NCI-H82 (cell line): Measurements from ENCODE around the gene MAP2K1.

Source experiments
- DNase-seq: peaks from one replicate; lab custom pipeline; 2025; lab: John Stamatoyannopoulos, UW

The MAP2K1 gene

DNA sequence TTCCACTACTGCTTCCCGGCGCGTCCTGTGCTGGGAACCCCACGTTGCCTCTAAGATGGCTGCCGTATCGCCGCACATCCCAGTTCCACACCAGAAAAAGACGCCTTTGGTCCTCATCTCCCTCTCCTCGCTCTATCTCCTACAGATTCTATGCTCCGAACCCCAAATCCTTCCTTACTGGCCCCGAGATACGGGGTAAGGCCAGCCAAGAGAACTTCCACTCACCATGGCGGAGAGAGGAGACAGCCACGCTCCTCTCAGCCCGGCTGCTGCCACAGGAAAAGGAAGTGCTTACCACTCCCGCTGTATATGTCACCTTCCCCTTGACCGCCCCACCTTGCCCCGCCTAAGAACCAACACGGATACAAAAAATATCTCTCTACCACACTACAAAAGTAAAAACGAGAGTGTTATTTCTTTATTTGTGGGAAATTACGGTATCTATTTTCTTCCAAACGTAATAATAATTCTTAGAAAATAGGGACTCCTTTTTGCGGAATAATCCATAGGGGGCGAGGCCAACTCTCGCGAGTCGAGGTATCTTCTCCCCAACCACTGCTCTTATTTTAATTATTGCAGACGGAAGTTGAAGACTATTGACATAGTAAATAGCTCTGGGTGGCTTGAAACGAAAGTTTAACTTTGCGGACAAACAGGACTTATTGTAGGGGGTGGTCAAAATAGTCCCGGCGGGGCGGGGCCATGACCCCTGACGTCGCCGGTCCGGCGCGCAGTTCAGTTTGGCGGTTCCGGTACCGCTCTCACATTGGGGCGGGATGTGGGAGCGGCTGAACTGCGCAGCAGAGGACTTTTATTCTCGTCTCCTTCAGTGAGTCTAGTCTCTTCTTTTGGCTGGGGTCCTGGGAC lies 118.1 kb downstream of the MAP2K1 start, which contains the start of the genes RPL4 and ZWILCH:
TSS of gene RPL4 (minus strand) at position 293 of the 867 bp plus-strand sequence. CDS start at position 228, 65 bp downstream.
TSS of gene ZWILCH (plus strand) at position 764 of the 867 bp plus-strand sequence. CDS start at position 777, 13 bp downstream.
- DNase-seq, result peak; percentile 84

DNA sequence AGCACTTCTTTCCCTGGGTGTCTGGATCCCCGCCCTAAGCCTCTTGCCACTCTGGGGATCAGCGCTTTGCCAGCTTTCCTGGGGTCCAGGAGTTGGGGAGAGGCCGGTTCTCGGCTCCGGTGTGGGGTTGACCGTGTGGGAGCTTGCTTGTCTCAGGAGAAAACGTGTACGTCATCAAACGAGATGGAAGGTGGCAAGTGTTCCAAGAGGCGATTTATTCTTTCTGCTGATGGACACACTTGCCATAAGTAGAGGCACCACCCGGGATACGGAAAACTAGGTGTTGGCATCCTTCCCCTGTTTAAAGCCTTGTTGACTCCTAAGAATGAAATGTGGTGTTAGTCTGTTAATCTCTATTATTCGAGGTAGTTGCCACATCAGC lies 118.7 kb downstream of the MAP2K1 start:
- no peak for DNase-seq

DNA sequence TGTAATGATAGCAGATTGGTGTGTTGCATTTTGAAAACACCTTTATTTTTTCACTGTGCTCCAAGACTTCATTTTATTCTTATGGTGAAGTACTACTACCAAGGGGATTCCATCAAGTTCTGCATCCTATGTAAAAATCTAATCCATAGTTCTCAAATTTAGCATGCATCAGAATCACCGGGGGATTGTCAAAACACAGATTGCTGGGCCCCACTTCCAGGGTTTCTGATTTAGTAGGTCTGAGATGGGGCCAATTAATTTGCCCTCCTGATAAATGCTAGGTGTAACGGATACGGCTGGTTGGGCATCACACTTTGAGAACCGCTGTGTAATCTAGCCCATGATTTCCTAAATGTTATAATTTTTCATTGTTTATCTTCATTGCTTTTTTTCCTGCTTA lies 119.1 kb downstream of the MAP2K1 start:
- peak; percentile 41 for DNase-seq

DNA sequence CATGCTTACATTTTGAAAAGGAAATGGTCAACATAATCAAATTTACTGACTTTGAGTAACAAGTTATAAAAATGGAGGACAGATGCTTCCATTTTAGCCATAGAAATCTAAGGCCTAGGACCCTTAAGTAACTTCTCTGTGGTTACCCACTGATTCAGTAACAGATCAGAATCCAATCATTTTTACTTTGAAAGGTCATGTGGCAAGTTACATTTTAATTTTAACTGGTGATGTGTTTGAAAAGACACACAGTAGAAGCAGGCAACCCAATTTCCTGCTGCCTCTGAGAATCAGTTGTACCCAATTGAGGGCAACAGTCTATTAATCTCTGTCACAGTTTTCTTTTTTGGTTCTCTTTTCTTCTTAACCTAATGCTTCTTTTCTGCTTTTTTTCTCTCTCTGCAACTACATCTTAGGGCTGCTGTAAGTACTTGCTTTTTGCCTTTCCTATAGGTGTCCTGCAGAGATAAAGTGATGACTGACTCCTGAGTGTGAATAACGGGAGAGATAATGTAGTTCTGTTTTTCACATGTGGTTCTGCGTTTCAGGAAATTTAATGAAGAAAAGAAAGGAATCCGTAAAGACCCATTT lies 121.7 kb downstream of the MAP2K1 start:
- DNase-seq, result no peak

DNA sequence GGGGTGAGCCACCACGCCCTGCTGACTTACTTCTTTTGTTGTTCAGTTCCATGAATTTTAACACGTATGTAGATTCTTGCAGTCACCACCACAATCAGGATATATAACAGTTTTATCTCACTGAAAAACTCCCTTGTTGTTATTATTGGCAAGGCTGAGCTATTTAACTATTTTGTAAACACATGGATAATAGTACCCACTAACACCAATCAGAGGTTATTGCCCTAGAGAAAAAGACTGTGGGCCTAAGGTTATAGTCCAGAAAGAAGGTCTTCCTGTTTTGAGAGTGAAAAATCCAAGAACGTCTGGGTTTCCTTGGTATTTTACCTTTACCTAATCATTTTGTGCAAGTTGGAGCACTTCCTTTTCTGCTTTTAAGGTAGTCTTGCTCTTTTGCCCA lies 127.9 kb downstream of the MAP2K1 start:
- no peak for DNase-seq

DNA sequence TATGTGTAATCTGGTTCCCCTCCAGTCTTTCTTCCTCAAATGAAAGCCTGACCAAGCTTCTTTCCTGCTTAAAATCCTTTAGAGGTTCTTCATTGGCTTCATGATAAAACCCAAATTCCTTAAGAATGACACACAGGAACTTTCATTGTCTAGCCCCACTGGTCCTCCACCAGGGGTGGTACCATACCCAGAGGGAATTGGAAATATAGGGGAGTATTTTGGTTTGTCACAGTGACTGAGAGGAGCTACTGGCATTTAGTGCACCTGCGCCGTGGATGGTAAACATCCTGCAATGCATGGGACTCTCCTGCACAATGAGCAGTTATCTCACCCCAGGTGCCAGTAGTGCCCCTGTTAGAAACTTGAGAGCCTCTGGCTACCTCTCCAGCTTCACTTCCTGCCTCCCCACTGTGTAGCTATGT lies 129.2 kb downstream of the MAP2K1 start:
- DNase-seq, result no peak

DNA sequence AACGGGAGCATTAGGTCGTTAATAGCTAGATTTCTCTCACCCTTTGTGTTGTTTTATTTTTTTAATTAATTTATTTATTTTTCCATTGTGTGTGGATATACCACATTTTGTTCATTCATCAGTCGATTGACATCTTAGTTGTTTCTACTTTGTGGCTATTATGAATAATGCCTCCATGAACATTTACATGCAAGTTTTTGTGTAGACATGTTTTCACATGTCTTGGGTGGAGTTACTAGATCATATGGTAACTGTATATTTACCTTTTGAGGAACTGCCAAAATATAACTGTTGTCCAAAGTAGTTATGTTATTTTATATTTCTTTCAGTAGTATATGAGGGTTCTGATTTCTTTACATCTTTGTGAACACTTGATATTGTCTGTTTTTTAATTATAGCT lies 137.2 kb downstream of the MAP2K1 start:
- no peak for DNase-seq

DNA sequence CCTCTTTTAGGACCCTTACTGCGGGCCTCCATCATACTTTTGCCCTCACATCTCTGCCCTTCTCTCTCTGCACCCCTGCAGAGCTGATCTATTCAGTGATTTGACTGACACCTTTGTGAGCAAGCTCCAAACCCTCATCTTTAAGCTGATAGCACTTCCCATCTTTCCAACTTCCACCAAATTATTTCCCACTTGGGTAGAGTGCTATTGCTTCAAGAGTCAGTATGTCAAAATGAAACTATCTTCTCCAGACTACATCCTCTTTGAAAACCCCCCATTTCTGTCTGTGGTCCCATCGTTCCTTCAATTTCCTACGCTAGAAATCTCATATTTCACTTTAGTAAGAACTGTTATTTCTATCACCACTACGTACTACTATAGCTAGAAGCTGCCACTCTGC lies 138.1 kb downstream of the MAP2K1 start:
- no peak for DNase-seq

DNA sequence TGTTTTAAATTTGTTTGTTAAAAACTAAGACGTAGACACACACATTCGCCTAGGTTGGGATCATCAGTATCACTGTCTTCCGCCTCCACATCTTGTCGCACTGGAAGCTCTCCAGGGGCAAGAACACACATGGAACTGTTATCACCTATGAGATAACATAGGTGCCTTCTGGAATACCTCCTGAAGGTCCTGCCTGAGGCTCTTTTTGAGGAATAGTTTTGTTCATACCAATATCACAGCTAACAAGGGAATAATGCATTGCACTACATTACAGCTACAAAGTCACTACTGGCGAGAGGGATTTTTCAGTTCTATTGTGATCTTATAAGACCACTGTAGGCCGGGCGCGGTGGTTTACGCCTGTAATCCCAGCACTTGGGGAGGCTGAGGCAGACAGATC lies 148.3 kb downstream of the MAP2K1 start:
- DNase-seq, result no peak
